ENCODE data around the gene ZNF133.

The ZNF133 gene

GRCh38 chr20:18255526-18255925 is 32.8 kb upstream of the ZNF133 start:
- no peak for DNase-seq
- no peak overlapping the region for H2AFZ ChIP-seq (ENCODE audit: low read length)
- no peaks in the 10 kb centered on the region for H3K4me1 ChIP-seq (ENCODE audit: low read length)

DNA sequence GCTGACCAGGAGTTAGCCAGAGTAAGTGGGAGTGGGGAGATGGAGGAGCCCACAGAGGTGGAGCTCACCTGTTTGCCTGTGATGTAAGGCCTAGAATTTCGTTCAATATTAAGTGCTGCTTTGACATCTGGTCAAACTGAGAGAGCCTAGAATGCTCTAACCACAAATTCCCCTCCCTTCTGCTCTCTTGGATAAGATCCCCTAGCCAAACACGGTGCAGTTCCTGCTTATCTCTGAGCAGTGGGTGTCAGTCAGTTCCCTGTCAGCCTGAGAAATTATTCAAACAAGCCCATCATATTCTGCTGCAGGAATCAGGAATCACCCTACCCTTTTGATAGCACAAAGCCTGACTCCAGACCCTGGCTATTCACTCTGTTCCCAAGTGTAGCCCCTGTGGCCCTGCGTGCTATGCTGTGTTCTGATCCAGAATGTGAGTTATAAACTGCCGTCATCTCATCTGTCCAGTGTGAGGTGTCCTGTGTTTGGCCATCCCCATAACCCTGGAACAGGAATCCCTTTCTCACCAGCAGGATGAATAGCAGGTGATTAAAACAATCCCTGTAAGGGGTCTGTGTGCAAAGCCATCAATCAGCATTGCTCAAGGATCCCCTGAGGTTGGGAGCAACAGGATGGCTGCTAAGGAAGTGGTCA is 31.8 kb upstream of the ZNF133 start:
- Histone ChIP-seq H3K9ac (ENCODE audit: low read length) (no peak overlapping the region), H3K4me3 (ENCODE audit: low read length) (no peak overlapping the region), H3K36me3 (replicated peaks; ENCODE audit: insufficient read depth, low read length) (no peaks in the 10 kb centered on the region), H2AFZ (ENCODE audit: low read length) (no peak overlapping the region), H3K9me2 (replicated peaks; ENCODE audit: insufficient read depth, low read length) (no peaks in the 10 kb centered on the region), H3K4me1 (ENCODE audit: low read length) (no peaks in the 10 kb centered on the region), H3K27ac (ENCODE audit: low read length) (no peak overlapping the region), H4K20me1 (ENCODE audit: insufficient read depth, low read length) (no peaks in the 10 kb centered on the region), H3K79me2 (ENCODE audit: low read length) (no peaks in the 10 kb centered on the region), H3K4me2 (ENCODE audit: low read depth, low read length) (no peak overlapping the region), H3F3A (ENCODE audit: insufficient read depth, low read length) (no peaks in the 10 kb centered on the region), H3K27me3 (replicated peaks; ENCODE audit: insufficient read depth, low read length) (no peaks in the 10 kb centered on the region), H3K9me3 (replicated peaks; ENCODE audit: insufficient read depth, low read length) (no peaks in the 10 kb centered on the region)
- DNase-seq, result no peak
- no peak for TF ChIP-seq EZH2 (optimal IDR thresholded peaks at IDR 0.05; ENCODE audit: low read depth, low read length)
- no peak for TF ChIP-seq CTCF (IDR thresholded peaks at IDR 0.05; ENCODE audit: low read length)
- no peak for TF ChIP-seq EZH2phosphoT487 (IDR thresholded peaks at IDR 0.05; ENCODE audit: low read length)

More at GRCh38 chr20:18255526-18255925, 32.8 kb upstream of the ZNF133 start:
- no peak overlapping the region for H3K27ac ChIP-seq (ENCODE audit: low read length)
- no peaks in the 10 kb centered on the region for H3K9me3 ChIP-seq (replicated peaks; ENCODE audit: insufficient read depth, low read length)
- no peaks in the 10 kb centered on the region for H4K20me1 ChIP-seq (ENCODE audit: insufficient read depth, low read length)
- H3F3A ChIP-seq (ENCODE audit: insufficient read depth, low read length), result no peaks in the 10 kb centered on the region
- no peaks in the 10 kb centered on the region for H3K27me3 ChIP-seq (replicated peaks; ENCODE audit: insufficient read depth, low read length)
- no peak overlapping the region for H3K9ac ChIP-seq (ENCODE audit: low read length)
- TF ChIP-seq EZH2phosphoT487 (IDR thresholded peaks at IDR 0.05; ENCODE audit: low read length), result no peak
- TF ChIP-seq CTCF (IDR thresholded peaks at IDR 0.05; ENCODE audit: low read length), result no peak
- TF ChIP-seq EZH2 (optimal IDR thresholded peaks at IDR 0.05; ENCODE audit: low read depth, low read length), result no peak
- H3K4me2 ChIP-seq (ENCODE audit: low read depth, low read length), result no peak overlapping the region
- H3K79me2 ChIP-seq (ENCODE audit: low read length), result no peaks in the 10 kb centered on the region
- no peak overlapping the region for H3K4me3 ChIP-seq (ENCODE audit: low read length)
- H3K9me2 ChIP-seq (replicated peaks; ENCODE audit: insufficient read depth, low read length), result no peaks in the 10 kb centered on the region
- no peaks in the 10 kb centered on the region for H3K36me3 ChIP-seq (replicated peaks; ENCODE audit: insufficient read depth, low read length)

GRCh38 chr20:18258126-18258860 is 30.0 kb upstream of the ZNF133 start:
- no peak for DNase-seq
- no peak overlapping the region for H2AFZ ChIP-seq (ENCODE audit: low read length)
- H3K9me2 ChIP-seq (replicated peaks; ENCODE audit: insufficient read depth, low read length), result no peaks in the 10 kb centered on the region
- H3K79me2 ChIP-seq (ENCODE audit: low read length), result no peaks in the 10 kb centered on the region
- no peaks in the 10 kb centered on the region for H3K4me1 ChIP-seq (ENCODE audit: low read length)
- no peaks in the 10 kb centered on the region for H3K36me3 ChIP-seq (replicated peaks; ENCODE audit: insufficient read depth, low read length)
- H3K4me3 ChIP-seq (ENCODE audit: low read length), result no peak overlapping the region
- H3K9me3 ChIP-seq (replicated peaks; ENCODE audit: insufficient read depth, low read length), result no peaks in the 10 kb centered on the region
- no peak overlapping the region for H3K27ac ChIP-seq (ENCODE audit: low read length)
- H3F3A ChIP-seq (ENCODE audit: insufficient read depth, low read length), result no peaks in the 10 kb centered on the region
- TF ChIP-seq EZH2 (optimal IDR thresholded peaks at IDR 0.05; ENCODE audit: low read depth, low read length), result no peak
- TF ChIP-seq EZH2phosphoT487 (IDR thresholded peaks at IDR 0.05; ENCODE audit: low read length), result no peak
- no peak for TF ChIP-seq CTCF (IDR thresholded peaks at IDR 0.05; ENCODE audit: low read length)
- no peak overlapping the region for H3K4me2 ChIP-seq (ENCODE audit: low read depth, low read length)
- no peaks in the 10 kb centered on the region for H3K27me3 ChIP-seq (replicated peaks; ENCODE audit: insufficient read depth, low read length)
- H3K9ac ChIP-seq (ENCODE audit: low read length), result no peak overlapping the region
- H4K20me1 ChIP-seq (ENCODE audit: insufficient read depth, low read length), result no peaks in the 10 kb centered on the region

Data from MM.1S (cell line).